SK-N-SH (cell line): ENCODE results near the gene RNF145. TPM values are rescaled to one million over a fixed set of nuclear protein-coding genes. Genes with fewer than 3 reads are reported as not detected.

Experiments used
- CTCF ChIA-PET: fragments of 300-600, 350-600 bp; formaldehyde crosslinking; extraction: SDS; loops from one replicate; lab custom pipeline; 2021; lab: Yijun Ruan, JAX
- POLR2A ChIA-PET: fragments of 350-600 bp; sonication (Branson Sonifier 250); formaldehyde crosslinking; extraction: SDS; loops from one replicate; lab custom pipeline; 2020; ENCODE audit warnings: antibody characterized with exemption, inconsistent platforms; lab: Yijun Ruan, JAX
- DNase-seq: peaks from one replicate; pipeline ENCODE4 v3.0.0; 2012
- H2AFZ ChIP-seq: fragments of 200-600 bp; sonication (generic); 2 replicates; pipeline ENCODE4 v1.8.1; 2016; ENCODE audit warnings: antibody characterized with exemption, mild to moderate bottlenecking, low read depth
- H3F3A ChIP-seq: fragments of 200-600 bp; sonication (generic); replicated peaks from 2 replicates; pipeline ENCODE3; 2016; ENCODE audit warnings: antibody characterized with exemption, mild to moderate bottlenecking; ENCODE audit not compliant: insufficient read depth
- H3K27ac ChIP-seq, 2 experiments: fragments of 200-500 bp in 1 of 2; fragments of 200-600 bp in 1 of 2; sonication (Bioruptor generic) in 1 of 2; sonication (generic), shearing (Covaris generic) in 1 of 2; 2 replicates each; pipeline versions ENCODE4 v1.5.1 to v1.6.1; 2014 to 2016; ENCODE audit warnings: low read depth in 2 of 2, inconsistent platforms in 1 of 2, low read length in 1 of 2, mild to moderate bottlenecking in 1 of 2, mixed read lengths in 1 of 2
- H3K27me3 ChIP-seq: fragments of 200-600 bp; sonication (generic), shearing (Covaris generic); 2 replicates; pipeline ENCODE4 v1.6.1; 2016; ENCODE audit warnings: mixed run types; ENCODE audit not compliant: insufficient read depth
- H3K36me3 ChIP-seq, 2 experiments: fragments of 200-500 bp in 1 of 2; fragments of 200-600 bp in 1 of 2; sonication (Bioruptor generic) in 1 of 2; sonication (generic) in 1 of 2; replicated peaks in 1 of 2; 2 replicates each; pipeline versions ENCODE3 to v1.5.1; 2014 to 2016; ENCODE audit warnings: low read length in 1 of 2, mild to moderate bottlenecking in 1 of 2; ENCODE audit not compliant: insufficient read depth in 2 of 2, control insufficient read depth in 1 of 2
- H3K4me1 ChIP-seq, 2 experiments: fragments of 200-500 bp in 1 of 2; fragments of 200-600 bp in 1 of 2; sonication (Bioruptor generic) in 1 of 2; sonication (generic), shearing (Covaris generic) in 1 of 2; 2 replicates each; pipeline versions ENCODE4 v1.5.1 to v1.6.1; 2014 to 2016; ENCODE audit warnings: low read depth in 1 of 2, low read length in 1 of 2, mixed run types in 1 of 2; ENCODE audit not compliant: insufficient read depth in 2 of 2, control insufficient read depth in 1 of 2
- H3K4me2 ChIP-seq: fragments of 200-600 bp; sonication (generic), shearing (Covaris generic); 2 replicates; pipeline ENCODE4 v1.6.1; 2017; ENCODE audit warnings: mixed run types
- H3K4me3 ChIP-seq, 2 experiments: fragments of 200-500 bp in 1 of 2; fragments of 200-600 bp in 1 of 2; sonication (Bioruptor generic) in 1 of 2; sonication (generic), shearing (Covaris generic) in 1 of 2; 2 replicates each; pipeline versions ENCODE4 v1.5.1 to v1.8.1; 2014 to 2016; ENCODE audit warnings: low read depth in 2 of 2, inconsistent platforms in 1 of 2, low read length in 1 of 2, mild to moderate bottlenecking in 1 of 2, mixed read lengths in 1 of 2, moderate library complexity in 1 of 2
- H3K79me2 ChIP-seq: fragments of 200-600 bp; sonication (generic); 2 replicates; pipeline ENCODE4 v1.8.1; 2017; ENCODE audit warnings: mild to moderate bottlenecking; ENCODE audit not compliant: insufficient read depth
- H3K9ac ChIP-seq: fragments of 200-600 bp; sonication (generic); 2 replicates; pipeline ENCODE4 v1.6.1; 2017; ENCODE audit warnings: mixed run types
- H3K9me2 ChIP-seq: fragments of 200-600 bp; sonication (generic); 2 replicates; pipeline ENCODE4 v1.6.1; 2017; ENCODE audit warnings: mixed run types
- H3K9me3 ChIP-seq: fragments of 200-600 bp; sonication (generic); 2 replicates; pipeline ENCODE4 v1.6.1; 2017; ENCODE audit warnings: mixed run types, mild to moderate bottlenecking, moderate library complexity
- H4K20me1 ChIP-seq: fragments of 200-600 bp; sonication (generic); 2 replicates; pipeline ENCODE4 v1.6.1; 2017; ENCODE audit warnings: mild to moderate bottlenecking, mixed run types; ENCODE audit not compliant: insufficient read depth
- CHD2 ChIP-seq: fragments of 150-350 bp; IDR thresholded peaks from 2 replicates; pipeline ENCODE4 v1.6.1; 2018; ENCODE audit warnings: low read length; ENCODE audit not compliant: partially characterized antibody
- EP300 ChIP-seq, 2 experiments: IDR thresholded peaks; 2 replicates each; pipeline versions ENCODE4 v1.4.0 to v1.6.1; 2012; ENCODE audit warnings: borderline replicate concordance in 1 of 2, low read depth in 1 of 2, low read length in 1 of 2
- EZH2phosphoT487 ChIP-seq: fragments of 200-600 bp; sonication (generic); IDR thresholded peaks from 2 replicates; pipeline ENCODE4 v1.6.1; 2017; ENCODE audit warnings: low read depth, mixed run types, mild to moderate bottlenecking, antibody characterized with exemption, moderate library complexity, borderline replicate concordance
- FOSL2 ChIP-seq: IDR thresholded peaks from 2 replicates; pipeline ENCODE4 v1.4.0; 2012; ENCODE audit warnings: low read depth, mild to moderate bottlenecking, moderate library complexity, borderline replicate concordance
- FOXM1 ChIP-seq: IDR thresholded peaks from 2 replicates; pipeline ENCODE4 v1.4.0; 2012; ENCODE audit warnings: low read depth, mild to moderate bottlenecking
- GABPA ChIP-seq: IDR thresholded peaks from 2 replicates; pipeline ENCODE4 v1.4.0; 2012; ENCODE audit warnings: low read depth, mild to moderate bottlenecking
- GATA2 ChIP-seq: sonication (generic); formaldehyde crosslinking; IDR thresholded peaks from 2 replicates; pipeline ENCODE4 v1.5.0; 2020; ENCODE audit warnings: mild to moderate bottlenecking, missing genetic modification reagents
- JUND ChIP-seq: IDR thresholded peaks from 2 replicates; pipeline ENCODE4 v1.4.0; 2012
- MEF2A ChIP-seq: IDR thresholded peaks from 2 replicates; pipeline ENCODE4 v1.4.0; 2012; ENCODE audit warnings: low read depth, borderline replicate concordance
- NFIC ChIP-seq: IDR thresholded peaks from 2 replicates; pipeline ENCODE4 v1.4.0; 2012; ENCODE audit warnings: borderline replicate concordance
- POLR2AphosphoS5 ChIP-seq: IDR thresholded peaks from 2 replicates; pipeline ENCODE4 v1.6.1; 2012; ENCODE audit warnings: low read depth, low read length
- RCOR1 ChIP-seq: fragments of 150-350 bp; IDR thresholded peaks from 2 replicates; pipeline ENCODE4 v1.6.1; 2017; ENCODE audit warnings: antibody characterized with exemption, low read length
- RFX5 ChIP-seq: IDR thresholded peaks from 2 replicates; pipeline ENCODE4 v1.6.1; 2012; ENCODE audit warnings: mild to moderate bottlenecking, improper control_type of control experiment, low read length
- RXRA ChIP-seq: IDR thresholded peaks from 2 replicates; pipeline ENCODE4 v1.4.0; 2012; ENCODE audit warnings: low read depth, mild to moderate bottlenecking, borderline replicate concordance
- TCF12 ChIP-seq: IDR thresholded peaks from 2 replicates; pipeline ENCODE4 v1.4.0; 2012
- YY1 ChIP-seq: IDR thresholded peaks from 2 replicates; pipeline ENCODE4 v1.4.0; 2012; ENCODE audit warnings: low read depth, mild to moderate bottlenecking
- polyA plus RNA-seq, 3 experiments: library from polyadenylated mRNA; depleted of rRNA; stranded (reverse); fragments of >200 nt; gene quantifications; 2 replicates each; pipeline ENCODE4 v1.2.3, GENCODE V29; 2012
- TF ChIP-seq, protein P1 (sequence below): IDR thresholded peaks from 2 replicates; pipeline ENCODE4 v1.4.0; 2012; ENCODE audit warnings: low read depth, borderline replicate concordance
- TF ChIP-seq, protein P2 (sequence below): IDR thresholded peaks from 2 replicates; pipeline ENCODE4 v1.6.1; 2012; ENCODE audit warnings: mild to moderate bottlenecking, low read depth, low read length, moderate library complexity

Gene RNF145
- polyA plus RNA-seq, 1 of the 3 experiments (the other 2 are of a cell fraction), result 36.1 TPM

DNA sequence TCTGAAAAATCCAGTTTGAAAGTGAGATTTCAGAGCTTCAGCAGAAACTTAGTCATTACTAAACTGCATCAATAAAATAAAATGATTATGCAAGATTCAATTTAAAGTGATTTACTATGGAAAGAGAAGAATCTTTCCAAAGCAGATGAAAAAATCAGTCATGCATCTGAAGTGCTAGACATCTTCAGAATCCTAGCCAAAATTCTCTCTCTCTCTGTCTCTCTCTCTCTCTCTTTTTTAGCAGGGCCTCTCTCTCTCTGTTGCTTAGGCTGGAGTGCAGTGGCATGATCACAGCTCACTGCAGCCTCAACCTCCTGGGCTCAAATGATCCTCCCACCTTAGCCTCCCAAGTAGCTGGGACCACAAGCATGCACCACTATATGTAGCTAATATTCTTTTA lies 35.5 kb upstream of the RNF145 start:
- no peaks in the 10 kb centered on the region for H3F3A ChIP-seq
- no peak overlapping the region for H3K27ac ChIP-seq
- no peak overlapping the region for H3K9ac ChIP-seq
- POLR2A ChIA-PET, result no interaction called here
- no peaks in the 10 kb centered on the region for H4K20me1 ChIP-seq
- H3K9me3 ChIP-seq, result no peaks in the 10 kb centered on the region
- TF ChIP-seq, protein P1, sequence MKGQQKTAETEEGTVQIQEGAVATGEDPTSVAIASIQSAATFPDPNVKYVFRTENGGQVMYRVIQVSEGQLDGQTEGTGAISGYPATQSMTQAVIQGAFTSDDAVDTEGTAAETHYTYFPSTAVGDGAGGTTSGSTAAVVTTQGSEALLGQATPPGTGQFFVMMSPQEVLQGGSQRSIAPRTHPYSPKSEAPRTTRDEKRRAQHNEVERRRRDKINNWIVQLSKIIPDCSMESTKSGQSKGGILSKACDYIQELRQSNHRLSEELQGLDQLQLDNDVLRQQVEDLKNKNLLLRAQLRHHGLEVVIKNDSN, result no peak
- TF ChIP-seq YY1, result no peak
- TF ChIP-seq GATA2 (CRISPR knock-in tag), result no peak
- TF ChIP-seq EP300 (IDR thresholded peaks at IDR 0.05; ENCODE audit: borderline replicate concordance in 1 of 2, low read depth in 1 of 2, low read length in 1 of 2), result no peak
- no peak for TF ChIP-seq MEF2A
- TF ChIP-seq TCF12, result no peak
- no peak for TF ChIP-seq RXRA
- no peak for TF ChIP-seq POLR2AphosphoS5
- TF ChIP-seq NFIC, result no peak
- no peak for TF ChIP-seq EZH2phosphoT487
- TF ChIP-seq RFX5, result no peak
- TF ChIP-seq, protein P2, sequence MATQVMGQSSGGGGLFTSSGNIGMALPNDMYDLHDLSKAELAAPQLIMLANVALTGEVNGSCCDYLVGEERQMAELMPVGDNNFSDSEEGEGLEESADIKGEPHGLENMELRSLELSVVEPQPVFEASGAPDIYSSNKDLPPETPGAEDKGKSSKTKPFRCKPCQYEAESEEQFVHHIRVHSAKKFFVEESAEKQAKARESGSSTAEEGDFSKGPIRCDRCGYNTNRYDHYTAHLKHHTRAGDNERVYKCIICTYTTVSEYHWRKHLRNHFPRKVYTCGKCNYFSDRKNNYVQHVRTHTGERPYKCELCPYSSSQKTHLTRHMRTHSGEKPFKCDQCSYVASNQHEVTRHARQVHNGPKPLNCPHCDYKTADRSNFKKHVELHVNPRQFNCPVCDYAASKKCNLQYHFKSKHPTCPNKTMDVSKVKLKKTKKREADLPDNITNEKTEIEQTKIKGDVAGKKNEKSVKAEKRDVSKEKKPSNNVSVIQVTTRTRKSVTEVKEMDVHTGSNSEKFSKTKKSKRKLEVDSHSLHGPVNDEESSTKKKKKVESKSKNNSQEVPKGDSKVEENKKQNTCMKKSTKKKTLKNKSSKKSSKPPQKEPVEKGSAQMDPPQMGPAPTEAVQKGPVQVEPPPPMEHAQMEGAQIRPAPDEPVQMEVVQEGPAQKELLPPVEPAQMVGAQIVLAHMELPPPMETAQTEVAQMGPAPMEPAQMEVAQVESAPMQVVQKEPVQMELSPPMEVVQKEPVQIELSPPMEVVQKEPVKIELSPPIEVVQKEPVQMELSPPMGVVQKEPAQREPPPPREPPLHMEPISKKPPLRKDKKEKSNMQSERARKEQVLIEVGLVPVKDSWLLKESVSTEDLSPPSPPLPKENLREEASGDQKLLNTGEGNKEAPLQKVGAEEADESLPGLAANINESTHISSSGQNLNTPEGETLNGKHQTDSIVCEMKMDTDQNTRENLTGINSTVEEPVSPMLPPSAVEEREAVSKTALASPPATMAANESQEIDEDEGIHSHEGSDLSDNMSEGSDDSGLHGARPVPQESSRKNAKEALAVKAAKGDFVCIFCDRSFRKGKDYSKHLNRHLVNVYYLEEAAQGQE, result no peak
- TF ChIP-seq JUND, result no peak
- no peak for TF ChIP-seq FOSL2
- no peak for TF ChIP-seq GABPA
- no peak for TF ChIP-seq RCOR1
- TF ChIP-seq FOXM1, result no peak
- TF ChIP-seq CHD2, result no peak
- CTCF ChIA-PET, result interaction anchor here (1.1 kb wide), 1 partner anchor 12 kb away, joined by 5 read pairs; no protein-coding TSS in a partner anchor
- H3K27me3 ChIP-seq, result no peaks in the 10 kb centered on the region
- DNase-seq, result no peak
- no peak overlapping the region for H3K4me2 ChIP-seq
- no peaks in the 10 kb centered on the region for H3K79me2 ChIP-seq
- no peak overlapping the region for H2AFZ ChIP-seq
- no peaks in the 10 kb centered on the region for H3K9me2 ChIP-seq
- no peaks in the 10 kb centered on the region; a peak in 1 of 4 replicates for H3K4me1 ChIP-seq
- no peak overlapping the region for H3K4me3 ChIP-seq
- H3K36me3 ChIP-seq, result no peaks in the 10 kb centered on the region
